Measurements from ENCODE around the gene CLPSL2.

GRCh38 chr6:35769211-35769610 lies 7.2 kb upstream of the CLPSL2 start:
- TF ChIP-seq POLR2A (IDR thresholded peaks at IDR 0.05; ENCODE audit: low read depth) (no peak), CTCF (IDR thresholded peaks at IDR 0.05) (no peak)

Measured in esophagus muscularis mucosa (tissue), 3 donors.